Measurements from ENCODE around the gene PDXP.
"Not testable (repeated sequence)": the region's sequence is repeated elsewhere in the genome, so short reads cannot be mapped to it uniquely, and the experiment has no call there.

DNA sequence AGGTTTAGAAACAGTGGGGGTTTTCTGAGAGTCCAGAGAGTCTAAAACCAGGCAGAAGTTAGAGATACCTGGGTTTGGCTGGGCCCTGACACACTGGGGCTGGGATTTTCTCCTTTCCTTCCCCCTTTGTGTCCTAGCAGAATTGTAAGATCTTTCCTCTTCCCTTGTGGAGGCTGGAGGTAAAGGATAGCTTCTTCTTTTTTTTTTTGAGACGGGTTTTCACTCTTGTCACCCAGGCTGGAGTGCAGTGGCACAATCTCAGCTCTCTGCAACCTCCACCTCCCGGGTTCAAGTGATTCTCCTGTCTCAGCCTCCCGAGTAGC is 48.4 kb upstream of the PDXP start:
- TF ChIP-seq, protein P1, sequence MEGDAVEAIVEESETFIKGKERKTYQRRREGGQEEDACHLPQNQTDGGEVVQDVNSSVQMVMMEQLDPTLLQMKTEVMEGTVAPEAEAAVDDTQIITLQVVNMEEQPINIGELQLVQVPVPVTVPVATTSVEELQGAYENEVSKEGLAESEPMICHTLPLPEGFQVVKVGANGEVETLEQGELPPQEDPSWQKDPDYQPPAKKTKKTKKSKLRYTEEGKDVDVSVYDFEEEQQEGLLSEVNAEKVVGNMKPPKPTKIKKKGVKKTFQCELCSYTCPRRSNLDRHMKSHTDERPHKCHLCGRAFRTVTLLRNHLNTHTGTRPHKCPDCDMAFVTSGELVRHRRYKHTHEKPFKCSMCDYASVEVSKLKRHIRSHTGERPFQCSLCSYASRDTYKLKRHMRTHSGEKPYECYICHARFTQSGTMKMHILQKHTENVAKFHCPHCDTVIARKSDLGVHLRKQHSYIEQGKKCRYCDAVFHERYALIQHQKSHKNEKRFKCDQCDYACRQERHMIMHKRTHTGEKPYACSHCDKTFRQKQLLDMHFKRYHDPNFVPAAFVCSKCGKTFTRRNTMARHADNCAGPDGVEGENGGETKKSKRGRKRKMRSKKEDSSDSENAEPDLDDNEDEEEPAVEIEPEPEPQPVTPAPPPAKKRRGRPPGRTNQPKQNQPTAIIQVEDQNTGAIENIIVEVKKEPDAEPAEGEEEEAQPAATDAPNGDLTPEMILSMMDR (IDR thresholded peaks at IDR 0.05), result not testable (repeated sequence)
- not testable (repeated sequence) for TF ChIP-seq POLR2A (IDR thresholded peaks at IDR 0.05)

Measured in sigmoid colon (tissue), 3 donors.